H1 (cell line): Measurements from ENCODE around the gene CTNNA3. TPM values are rescaled to one million over a fixed set of nuclear protein-coding genes. Genes with fewer than 3 reads are reported as not detected.

Experiments used
- EZH2 ChIP-seq: fragments of 200-600 bp; sonication (generic); IDR thresholded peaks from 2 replicates; pipeline ENCODE4 v1.7.1; 2012; ENCODE audit warnings: low read depth, mild to moderate bottlenecking, moderate library complexity, low read length, inconsistent platforms; ENCODE audit not compliant: severe bottlenecking
- PHF8 ChIP-seq: fragments of 200-600 bp; sonication (generic); conservative IDR thresholded peaks from 2 replicates; pipeline ENCODE4 v1.7.1; 2012; ENCODE audit warnings: low read depth, mild to moderate bottlenecking, inconsistent platforms, low read length, moderate library complexity
- RBBP5 ChIP-seq: IDR thresholded peaks from 2 replicates; pipeline ENCODE4 v1.7.1; 2012; ENCODE audit warnings: low read depth, mild to moderate bottlenecking, inconsistent platforms, low read length, moderate library complexity, borderline replicate concordance
- SIRT6 ChIP-seq: IDR thresholded peaks from one replicate; pipeline ENCODE4 v1.7.1; 2012; ENCODE audit warnings: low read length, inconsistent platforms
- TBP ChIP-seq: IDR thresholded peaks from 2 replicates; pipeline ENCODE4 v1.6.1; 2011; ENCODE audit warnings: low read depth, low read length, improper control_type of control experiment
- TCF12 ChIP-seq: IDR thresholded peaks from 2 replicates; pipeline ENCODE4 v1.6.1; 2011; ENCODE audit warnings: low read depth, mild to moderate bottlenecking, low read length
- YY1 ChIP-seq: IDR thresholded peaks from 2 replicates; pipeline ENCODE4 v1.6.1; 2011; ENCODE audit warnings: low read depth, mild to moderate bottlenecking, low read length
- polyA plus RNA-seq, 7 experiments: library from polyadenylated mRNA; depleted of rRNA in 3 of 7; stranded (reverse) in 5 of 7; unstranded in 2 of 7; fragments of >200 nt in 5 of 7; fragments of 200-250 nt in 2 of 7; gene quantifications; 1 replicate in 5 of 7; 2 replicates in 1 of 7; 4 replicates in 1 of 7; pipeline versions ENCODE4 v1.2.1 to v1.2.3, GENCODE V29; 2011 to 2013; ENCODE audit warnings: missing spikeins in 2 of 7, mixed read lengths in 2 of 7
- total RNA-seq: library from RNA; stranded (reverse); fragmentation: NEBNext Ultra II Directional; extraction: Animal tissue kit (Norgen Biotek cat#: 25700); gene quantifications from 2 replicates; pipeline ENCODE4 v1.2.1, GENCODE V29; 2021

Gene CTNNA3
- total and polyA plus RNA-seq, 2 of the 8 experiments (the other 6 are each of a cell fraction or from before 2014, with no cell fraction given) = 1.3 to 1.5 TPM

- TF ChIP-seq SIRT6 = no peak
- TF ChIP-seq PHF8 = no peak
- TF ChIP-seq RBBP5 = no peak
- no peak for TF ChIP-seq EZH2
- TF ChIP-seq TBP = no peak
- TF ChIP-seq YY1 = no peak
- TF ChIP-seq TCF12 = no peak
- TF ChIP-seq, all 59 proteins: peak for 0
Observed at GRCh38 chr10:65950075-65950474, 1745.9 kb downstream of the CTNNA3 start (continued).
